ENCODE data around the gene SLC39A9.

- TF ChIP-seq, protein P1, sequence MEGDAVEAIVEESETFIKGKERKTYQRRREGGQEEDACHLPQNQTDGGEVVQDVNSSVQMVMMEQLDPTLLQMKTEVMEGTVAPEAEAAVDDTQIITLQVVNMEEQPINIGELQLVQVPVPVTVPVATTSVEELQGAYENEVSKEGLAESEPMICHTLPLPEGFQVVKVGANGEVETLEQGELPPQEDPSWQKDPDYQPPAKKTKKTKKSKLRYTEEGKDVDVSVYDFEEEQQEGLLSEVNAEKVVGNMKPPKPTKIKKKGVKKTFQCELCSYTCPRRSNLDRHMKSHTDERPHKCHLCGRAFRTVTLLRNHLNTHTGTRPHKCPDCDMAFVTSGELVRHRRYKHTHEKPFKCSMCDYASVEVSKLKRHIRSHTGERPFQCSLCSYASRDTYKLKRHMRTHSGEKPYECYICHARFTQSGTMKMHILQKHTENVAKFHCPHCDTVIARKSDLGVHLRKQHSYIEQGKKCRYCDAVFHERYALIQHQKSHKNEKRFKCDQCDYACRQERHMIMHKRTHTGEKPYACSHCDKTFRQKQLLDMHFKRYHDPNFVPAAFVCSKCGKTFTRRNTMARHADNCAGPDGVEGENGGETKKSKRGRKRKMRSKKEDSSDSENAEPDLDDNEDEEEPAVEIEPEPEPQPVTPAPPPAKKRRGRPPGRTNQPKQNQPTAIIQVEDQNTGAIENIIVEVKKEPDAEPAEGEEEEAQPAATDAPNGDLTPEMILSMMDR (IDR thresholded peaks at IDR 0.05): no peak
- TF ChIP-seq POLR2AphosphoS5 (IDR thresholded peaks at IDR 0.05): no peak
These were observed 95.3 kb downstream of the SLC39A9 start for GRCh38 chr14:69493791-69494190.
